ENCODE measurements around the gene L3MBTL4. TPM values are rescaled to one million over a fixed set of nuclear protein-coding genes. Genes with fewer than 3 reads are reported as not detected.

L3MBTL4 gene
- total RNA-seq, 1 donor, result 0.36 TPM

- Histone ChIP-seq H3K79me2 (ENCODE audit: insufficient read depth, low read length) (no peaks in the 10 kb centered on the region), H3K9me3 (ENCODE audit: low read depth, low read length) (no peaks in the 10 kb centered on the region), H2AFZ (ENCODE audit: low read length) (no peak overlapping the region), H3K4me3 (ENCODE audit: insufficient read depth, low read length) (no peak overlapping the region), H3K4me2 (ENCODE audit: insufficient read depth, low read length) (no peak overlapping the region), H4K20me1 (ENCODE audit: insufficient read depth, low read length) (no peaks in the 10 kb centered on the region), H3K36me3 (ENCODE audit: insufficient read depth, low read length) (no peaks in the 10 kb centered on the region), H3K27ac (ENCODE audit: low read depth, low read length) (no peak overlapping the region), H3K27me3 (ENCODE audit: insufficient read depth, low read length) (no peaks in the 10 kb centered on the region), H3K4me1 (ENCODE audit: insufficient read depth, low read length) (no peaks in the 10 kb centered on the region)
- no peak for DNase-seq (ENCODE audit: insufficient read length, low spot score, missing footprints)
- no peak for TF ChIP-seq CTCF (IDR thresholded peaks at IDR 0.05; ENCODE audit: extremely low read depth, low read depth, low read length)
Observed at GRCh38 chr18:6370410-6370809, 44.3 kb downstream of the L3MBTL4 start.

DNA sequence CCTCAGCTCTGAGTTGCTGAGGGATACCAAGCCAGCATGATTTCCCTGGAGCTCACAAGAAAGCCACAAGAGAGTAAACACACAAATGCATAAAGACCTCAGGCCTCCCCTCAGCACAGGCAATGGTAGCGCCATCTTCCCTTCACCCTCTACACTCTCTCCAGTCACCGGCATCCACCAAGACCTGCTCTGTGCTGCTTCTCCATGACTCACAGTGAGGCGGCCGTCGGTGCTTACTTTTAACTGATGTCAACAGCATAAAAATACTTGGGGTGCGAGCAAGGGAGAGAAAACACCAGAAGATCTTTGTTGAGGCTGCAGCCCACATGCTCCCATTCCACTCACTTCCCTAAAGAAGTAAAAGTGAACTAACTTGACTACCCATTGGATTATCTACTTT, 46.7 kb downstream of the L3MBTL4 start:
- no peaks in the 10 kb centered on the region for H3K4me1 ChIP-seq (ENCODE audit: insufficient read depth, low read length)
- DNase-seq (ENCODE audit: insufficient read length, low spot score, missing footprints), result no peak
- no peak for TF ChIP-seq CTCF (IDR thresholded peaks at IDR 0.05; ENCODE audit: extremely low read depth, low read depth, low read length)
- no peak overlapping the region for H3K27ac ChIP-seq (ENCODE audit: low read depth, low read length)
- no peak overlapping the region for H3K4me2 ChIP-seq (ENCODE audit: insufficient read depth, low read length)
- H3K4me3 ChIP-seq (ENCODE audit: insufficient read depth, low read length), result no peak overlapping the region
- H2AFZ ChIP-seq (ENCODE audit: low read length), result no peak overlapping the region
- no peaks in the 10 kb centered on the region for H3K27me3 ChIP-seq (ENCODE audit: insufficient read depth, low read length)
- H3K79me2 ChIP-seq (ENCODE audit: insufficient read depth, low read length), result no peaks in the 10 kb centered on the region
- H3K36me3 ChIP-seq (ENCODE audit: insufficient read depth, low read length), result no peaks in the 10 kb centered on the region
- no peaks in the 10 kb centered on the region for H4K20me1 ChIP-seq (ENCODE audit: insufficient read depth, low read length)
- no peaks in the 10 kb centered on the region for H3K9me3 ChIP-seq (ENCODE audit: low read depth, low read length)

DNA sequence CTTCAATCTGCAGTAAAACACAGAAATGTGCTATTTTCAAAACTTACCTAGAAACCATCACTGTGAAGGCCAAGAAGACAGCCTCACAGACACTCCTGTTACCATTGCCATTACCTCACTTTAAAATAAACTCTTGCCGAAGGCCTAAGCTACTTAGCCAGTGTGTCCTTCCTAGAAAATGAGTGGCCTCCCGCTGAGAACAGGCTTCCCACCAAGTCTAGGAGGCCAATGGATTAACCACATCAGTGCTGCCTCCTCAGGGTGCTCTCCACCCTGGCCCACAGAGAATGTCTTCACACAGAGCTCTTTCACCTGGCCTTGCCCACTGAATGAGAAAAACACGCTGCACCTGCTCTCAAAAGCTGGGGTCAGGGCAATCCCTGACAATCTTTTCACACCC, 47.5 kb downstream of the L3MBTL4 start:
- Histone ChIP-seq H3K27me3 (ENCODE audit: insufficient read depth, low read length) (no peaks in the 10 kb centered on the region), H3K4me2 (ENCODE audit: insufficient read depth, low read length) (no peak overlapping the region), H3K79me2 (ENCODE audit: insufficient read depth, low read length) (no peaks in the 10 kb centered on the region), H3K36me3 (ENCODE audit: insufficient read depth, low read length) (no peaks in the 10 kb centered on the region), H4K20me1 (ENCODE audit: insufficient read depth, low read length) (no peaks in the 10 kb centered on the region), H2AFZ (ENCODE audit: low read length) (no peak overlapping the region), H3K4me1 (ENCODE audit: insufficient read depth, low read length) (no peaks in the 10 kb centered on the region), H3K4me3 (ENCODE audit: insufficient read depth, low read length) (no peak overlapping the region), H3K9me3 (ENCODE audit: low read depth, low read length) (no peaks in the 10 kb centered on the region), H3K27ac (ENCODE audit: low read depth, low read length) (no peak overlapping the region)
- no peak for DNase-seq (ENCODE audit: insufficient read length, low spot score, missing footprints)
- no peak for TF ChIP-seq CTCF (IDR thresholded peaks at IDR 0.05; ENCODE audit: extremely low read depth, low read depth, low read length)

DNA sequence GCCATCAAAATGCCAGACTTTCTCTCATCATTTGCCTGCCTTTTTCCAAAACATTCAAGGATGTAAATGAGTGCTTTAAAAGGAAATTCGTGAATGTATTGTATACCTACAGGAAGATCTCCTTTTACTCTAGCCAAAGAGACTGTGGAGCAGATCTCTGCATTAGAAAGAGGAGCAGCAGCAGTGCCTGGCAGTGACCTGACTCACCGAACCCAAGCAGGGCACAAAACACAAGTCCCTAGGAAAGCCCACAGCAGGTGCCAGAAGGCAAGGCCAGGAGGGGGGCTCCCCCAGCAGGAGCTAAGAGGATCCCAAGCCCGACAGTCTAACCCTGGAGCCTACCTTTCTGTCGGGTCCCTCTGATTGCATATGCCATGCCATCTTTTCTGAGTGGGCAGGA, 47.9 kb downstream of the L3MBTL4 start:
- Histone ChIP-seq H3K4me3 (ENCODE audit: insufficient read depth, low read length) (no peak overlapping the region), H3K4me2 (ENCODE audit: insufficient read depth, low read length) (no peak overlapping the region), H3K36me3 (ENCODE audit: insufficient read depth, low read length) (no peaks in the 10 kb centered on the region), H3K4me1 (ENCODE audit: insufficient read depth, low read length) (no peaks in the 10 kb centered on the region), H4K20me1 (ENCODE audit: insufficient read depth, low read length) (no peaks in the 10 kb centered on the region), H3K79me2 (ENCODE audit: insufficient read depth, low read length) (no peaks in the 10 kb centered on the region), H3K27me3 (ENCODE audit: insufficient read depth, low read length) (no peaks in the 10 kb centered on the region), H3K9me3 (ENCODE audit: low read depth, low read length) (no peaks in the 10 kb centered on the region), H2AFZ (ENCODE audit: low read length) (no peak overlapping the region), H3K27ac (ENCODE audit: low read depth, low read length) (no peak overlapping the region)
- TF ChIP-seq CTCF (IDR thresholded peaks at IDR 0.05; ENCODE audit: extremely low read depth, low read depth, low read length), result no peak
- DNase-seq (ENCODE audit: insufficient read length, low spot score, missing footprints), result no peak

Data from osteoblast (primary cell).